ENCODE data around the gene RBM44. TPM values are rescaled to one million over a fixed set of nuclear protein-coding genes. Genes with fewer than 3 reads are reported as not detected.

RBM44 gene
- polyA plus RNA-seq, 1 donor from 2014 or later, result 2.5 TPM

DNA sequence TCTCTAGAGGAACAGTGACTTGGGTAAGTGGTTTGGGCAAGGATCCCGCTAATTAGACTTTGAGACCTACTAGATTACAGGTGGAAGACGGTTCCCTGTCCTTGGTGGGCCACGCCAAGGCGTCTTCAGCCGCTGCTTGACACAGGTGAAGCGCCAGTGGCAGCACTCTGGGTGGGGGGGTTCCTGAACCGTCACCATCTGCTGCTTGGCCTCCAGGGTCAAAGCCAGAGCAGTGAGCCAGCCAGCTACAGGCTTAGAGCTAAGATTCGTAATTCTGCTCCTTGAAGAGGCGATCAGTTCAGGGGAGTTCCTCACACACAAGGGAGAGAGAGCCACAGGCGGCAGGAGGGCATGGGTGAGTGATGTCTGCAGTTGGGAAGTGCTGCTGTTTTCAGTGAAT lies 39.4 kb upstream of the RBM44 start:
- H3K4me2 ChIP-seq (ENCODE audit: low read length), result no peak overlapping the region
- no peaks in the 10 kb centered on the region for H4K20me1 ChIP-seq (ENCODE audit: insufficient read depth)
- no peak overlapping the region for H3K27ac ChIP-seq (ENCODE audit: low read length)
- H3K4me3 ChIP-seq (ENCODE audit: low read length), result no peak overlapping the region
- H3K79me2 ChIP-seq (replicated peaks; ENCODE audit: insufficient read depth, low read length), result no peaks in the 10 kb centered on the region
- no peaks in the 10 kb centered on the region for H3K9me3 ChIP-seq (ENCODE audit: low read length)
- H3K9me2 ChIP-seq (ENCODE audit: insufficient read depth, low read length), result no peaks in the 10 kb centered on the region
- H3K27me3 ChIP-seq (ENCODE audit: insufficient read depth, low read depth, low read length), result no peaks in the 10 kb centered on the region
- H3F3A ChIP-seq (ENCODE audit: insufficient read depth, low read length, poor library complexity, severe bottlenecking), result no peaks in the 10 kb centered on the region
- no peak overlapping the region for H3K9ac ChIP-seq (ENCODE audit: low read length)
- H3K36me3 ChIP-seq (ENCODE audit: insufficient read depth, low read length), result peaks cover 9% of the 10 kb centered on the region
- TF ChIP-seq POLR2AphosphoS5 (IDR thresholded peaks at IDR 0.05), result no peak
- no peak for TF ChIP-seq RAD21 (conservative IDR thresholded peaks at IDR 0.05)
- no peak for TF ChIP-seq EZH2 (IDR thresholded peaks at IDR 0.05; ENCODE audit: borderline replicate concordance, insufficient read depth, low read length, poor library complexity, severe bottlenecking)
- TF ChIP-seq EP300 (conservative IDR thresholded peaks at IDR 0.05; ENCODE audit: poor library complexity, severe bottlenecking), result no peak
- TF ChIP-seq MXI1 (conservative IDR thresholded peaks at IDR 0.05; ENCODE audit: poor library complexity, severe bottlenecking), result no peak
- TF ChIP-seq, protein P1, sequence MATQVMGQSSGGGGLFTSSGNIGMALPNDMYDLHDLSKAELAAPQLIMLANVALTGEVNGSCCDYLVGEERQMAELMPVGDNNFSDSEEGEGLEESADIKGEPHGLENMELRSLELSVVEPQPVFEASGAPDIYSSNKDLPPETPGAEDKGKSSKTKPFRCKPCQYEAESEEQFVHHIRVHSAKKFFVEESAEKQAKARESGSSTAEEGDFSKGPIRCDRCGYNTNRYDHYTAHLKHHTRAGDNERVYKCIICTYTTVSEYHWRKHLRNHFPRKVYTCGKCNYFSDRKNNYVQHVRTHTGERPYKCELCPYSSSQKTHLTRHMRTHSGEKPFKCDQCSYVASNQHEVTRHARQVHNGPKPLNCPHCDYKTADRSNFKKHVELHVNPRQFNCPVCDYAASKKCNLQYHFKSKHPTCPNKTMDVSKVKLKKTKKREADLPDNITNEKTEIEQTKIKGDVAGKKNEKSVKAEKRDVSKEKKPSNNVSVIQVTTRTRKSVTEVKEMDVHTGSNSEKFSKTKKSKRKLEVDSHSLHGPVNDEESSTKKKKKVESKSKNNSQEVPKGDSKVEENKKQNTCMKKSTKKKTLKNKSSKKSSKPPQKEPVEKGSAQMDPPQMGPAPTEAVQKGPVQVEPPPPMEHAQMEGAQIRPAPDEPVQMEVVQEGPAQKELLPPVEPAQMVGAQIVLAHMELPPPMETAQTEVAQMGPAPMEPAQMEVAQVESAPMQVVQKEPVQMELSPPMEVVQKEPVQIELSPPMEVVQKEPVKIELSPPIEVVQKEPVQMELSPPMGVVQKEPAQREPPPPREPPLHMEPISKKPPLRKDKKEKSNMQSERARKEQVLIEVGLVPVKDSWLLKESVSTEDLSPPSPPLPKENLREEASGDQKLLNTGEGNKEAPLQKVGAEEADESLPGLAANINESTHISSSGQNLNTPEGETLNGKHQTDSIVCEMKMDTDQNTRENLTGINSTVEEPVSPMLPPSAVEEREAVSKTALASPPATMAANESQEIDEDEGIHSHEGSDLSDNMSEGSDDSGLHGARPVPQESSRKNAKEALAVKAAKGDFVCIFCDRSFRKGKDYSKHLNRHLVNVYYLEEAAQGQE (IDR thresholded peaks at IDR 0.05; ENCODE audit: borderline replicate concordance), result no peak
- no peak for TF ChIP-seq CTCF (IDR thresholded peaks at IDR 0.05; ENCODE audit: poor library complexity, severe bottlenecking)
- TF ChIP-seq SMC3 (conservative IDR thresholded peaks at IDR 0.05; ENCODE audit: poor library complexity), result no peak
- no peak for TF ChIP-seq TAF1 (IDR thresholded peaks at IDR 0.05; ENCODE audit: low read depth)
- no peak overlapping the region for H2AFZ ChIP-seq (ENCODE audit: low read depth, low read length)

DNA sequence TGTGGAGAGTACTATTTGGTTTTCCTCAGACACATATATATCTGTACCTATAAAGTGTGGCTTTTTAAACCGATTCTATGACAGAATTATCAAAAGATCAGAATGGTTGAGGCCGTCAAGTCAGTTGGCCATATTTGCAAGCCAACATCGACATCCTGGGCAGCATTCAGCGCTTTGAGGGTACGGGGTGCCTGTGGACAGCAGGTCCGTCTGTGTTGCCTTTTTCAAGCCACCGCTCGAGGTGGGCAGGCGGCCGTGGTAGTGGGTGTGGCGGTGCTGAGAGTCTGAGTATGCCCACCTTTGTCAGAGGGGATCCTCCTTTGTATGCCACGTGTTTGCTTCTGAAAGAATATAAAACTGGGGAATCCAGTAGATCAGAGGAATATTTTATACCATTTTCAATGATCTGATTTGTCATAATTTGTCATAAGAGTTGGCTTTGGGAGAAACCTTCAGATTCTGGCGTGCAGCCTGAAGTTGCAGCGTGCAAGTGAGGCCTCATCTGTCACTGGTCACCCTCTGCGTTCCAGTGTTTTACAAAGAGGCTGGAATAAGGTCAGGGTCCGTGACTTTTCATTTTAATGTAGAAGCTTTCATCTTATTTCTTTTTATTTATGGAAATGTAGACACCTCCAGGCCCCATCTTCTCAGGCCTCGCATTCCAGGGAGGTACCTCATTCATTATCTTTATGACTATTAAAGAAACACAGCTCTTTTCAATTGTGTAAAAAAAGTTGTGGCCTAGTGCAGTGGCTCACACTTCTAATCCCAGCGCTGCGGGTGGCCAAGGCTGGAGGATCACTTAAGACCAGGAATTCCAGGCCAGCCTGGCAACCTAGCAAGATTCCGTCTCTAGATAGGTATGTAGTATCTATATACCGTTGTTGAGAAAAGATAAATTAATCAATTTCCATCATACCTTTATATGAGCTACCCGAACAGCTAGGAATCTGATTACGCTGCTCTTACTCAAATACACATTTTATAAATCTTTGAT lies 37.8 kb upstream of the RBM44 start:
- TF ChIP-seq TAF1 (IDR thresholded peaks at IDR 0.05; ENCODE audit: low read depth) (no peak), RAD21 (conservative IDR thresholded peaks at IDR 0.05) (no peak), CTCF (IDR thresholded peaks at IDR 0.05; ENCODE audit: poor library complexity, severe bottlenecking) (no peak), MXI1 (conservative IDR thresholded peaks at IDR 0.05; ENCODE audit: poor library complexity, severe bottlenecking) (no peak), SMC3 (conservative IDR thresholded peaks at IDR 0.05; ENCODE audit: poor library complexity) (no peak), POLR2AphosphoS5 (IDR thresholded peaks at IDR 0.05) (no peak), EP300 (conservative IDR thresholded peaks at IDR 0.05; ENCODE audit: poor library complexity, severe bottlenecking) (no peak), EZH2 (IDR thresholded peaks at IDR 0.05; ENCODE audit: borderline replicate concordance, insufficient read depth, low read length, poor library complexity, severe bottlenecking) (no peak)
- TF ChIP-seq, protein P1 (IDR thresholded peaks at IDR 0.05; ENCODE audit: borderline replicate concordance), result no peak
- H3K4me3 ChIP-seq (ENCODE audit: low read length), result no peak overlapping the region
- H2AFZ ChIP-seq (ENCODE audit: low read depth, low read length), result no peak overlapping the region
- peaks cover 9% of the 10 kb centered on the region for H3K36me3 ChIP-seq (ENCODE audit: insufficient read depth, low read length)
- no peaks in the 10 kb centered on the region for H3K79me2 ChIP-seq (replicated peaks; ENCODE audit: insufficient read depth, low read length)
- no peaks in the 10 kb centered on the region for H4K20me1 ChIP-seq (ENCODE audit: insufficient read depth)
- no peaks in the 10 kb centered on the region for H3F3A ChIP-seq (ENCODE audit: insufficient read depth, low read length, poor library complexity, severe bottlenecking)
- no peak overlapping the region for H3K4me2 ChIP-seq (ENCODE audit: low read length)
- H3K9ac ChIP-seq (ENCODE audit: low read length), result no peak overlapping the region
- no peaks in the 10 kb centered on the region for H3K9me2 ChIP-seq (ENCODE audit: insufficient read depth, low read length)
- no peaks in the 10 kb centered on the region for H3K9me3 ChIP-seq (ENCODE audit: low read length)
- H3K27me3 ChIP-seq (ENCODE audit: insufficient read depth, low read depth, low read length), result no peaks in the 10 kb centered on the region
- H3K27ac ChIP-seq (ENCODE audit: low read length), result no peak overlapping the region

Data from neural cell (in vitro differentiated cells).